Amniotic epithelial cell (primary cell): ENCODE data around the gene OR6J1.
"Not testable (repeated sequence)": the region's sequence is repeated elsewhere in the genome, so short reads cannot be mapped to it uniquely, and the experiment has no call there.

Experiments
- DNase-seq: peaks from one replicate; pipeline ENCODE4 v3.0.0-alpha.2; 2010; ENCODE audit warnings: low read depth

Gene OR6J1

DNA sequence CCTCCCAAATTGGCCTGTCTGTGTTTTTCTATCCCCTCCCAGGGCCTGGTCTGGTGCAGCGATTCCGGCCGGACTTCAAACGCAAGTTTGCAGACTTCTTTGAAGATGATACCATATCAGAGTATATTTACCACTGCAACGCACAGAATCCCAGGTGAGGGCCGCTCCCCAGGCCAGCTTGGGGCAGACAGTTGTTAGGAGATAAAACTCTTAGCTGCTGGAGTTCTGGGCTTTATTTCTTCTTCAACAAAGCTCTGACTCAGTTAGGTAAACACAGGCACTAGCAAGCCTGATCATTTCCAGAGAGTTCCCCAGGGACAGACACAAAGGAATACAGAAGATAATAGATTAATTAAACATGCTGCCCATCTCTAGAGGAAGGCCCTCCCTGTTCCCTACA is 37.8 kb downstream of the OR6J1 start:
- no peak for DNase-seq

DNA sequence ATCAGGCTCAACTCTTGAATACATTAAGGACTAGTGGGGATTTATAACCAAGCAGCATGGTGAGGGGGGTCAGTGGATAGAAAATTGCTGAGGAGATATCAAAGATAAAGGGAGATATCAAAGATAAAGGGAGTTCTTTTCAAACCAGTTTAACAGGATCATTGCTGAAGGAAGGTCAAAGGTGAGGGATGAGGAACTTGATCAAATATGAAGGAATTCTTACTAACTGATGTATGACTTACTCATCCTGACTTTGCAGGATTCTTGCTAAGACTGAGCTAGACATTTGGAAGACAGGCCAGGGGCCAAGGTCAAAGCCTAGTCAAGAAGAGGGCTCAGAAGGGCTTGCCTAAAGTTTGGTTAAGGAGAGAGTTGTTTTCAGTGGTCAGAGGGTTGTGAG is 41.3 kb downstream of the OR6J1 start:
- no peak for DNase-seq

GRCh38 chr14:22601996-22602395 is 42.2 kb downstream of the OR6J1 start:
- no peak for DNase-seq

DNA sequence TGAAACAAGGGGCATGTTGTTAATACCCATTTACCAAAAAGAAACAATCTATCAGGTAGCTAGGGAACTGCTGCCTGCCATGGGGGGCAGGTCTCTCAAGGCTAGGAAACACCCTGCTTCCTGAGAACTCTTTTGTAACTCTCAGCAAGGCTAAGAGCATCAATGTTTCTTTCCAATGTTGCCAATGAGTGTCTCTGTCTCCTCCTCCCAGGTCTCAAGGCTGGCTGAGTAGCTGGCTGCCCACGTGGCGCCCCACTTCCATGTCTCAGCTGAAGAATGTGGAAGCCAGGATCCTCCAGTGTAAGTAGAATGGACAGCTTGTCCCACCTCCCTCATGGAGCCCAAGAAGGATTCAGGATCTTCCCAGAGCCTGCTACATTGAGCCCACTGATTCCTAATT is 42.7 kb downstream of the OR6J1 start:
- no peak for DNase-seq

DNA sequence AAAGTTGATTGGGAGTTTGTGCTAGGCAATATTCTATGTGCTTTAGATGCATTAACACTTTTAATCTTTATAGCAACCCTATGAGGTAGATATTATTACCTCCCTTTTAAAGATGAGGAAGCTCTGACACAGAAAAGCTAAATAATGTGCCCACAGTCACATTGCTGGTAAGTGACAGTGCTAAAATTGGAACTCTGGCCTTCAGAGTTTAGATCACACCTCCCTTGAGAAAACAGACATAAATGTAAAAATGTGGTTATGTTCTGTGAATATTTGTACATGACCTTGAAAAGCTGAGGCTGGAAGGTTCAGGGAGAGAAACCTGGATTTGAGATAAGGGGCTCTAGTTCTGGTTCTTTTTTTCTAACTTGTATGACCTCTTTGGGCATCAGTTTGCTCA is 44.1 kb downstream of the OR6J1 start:
- DNase-seq = no peak

DNA sequence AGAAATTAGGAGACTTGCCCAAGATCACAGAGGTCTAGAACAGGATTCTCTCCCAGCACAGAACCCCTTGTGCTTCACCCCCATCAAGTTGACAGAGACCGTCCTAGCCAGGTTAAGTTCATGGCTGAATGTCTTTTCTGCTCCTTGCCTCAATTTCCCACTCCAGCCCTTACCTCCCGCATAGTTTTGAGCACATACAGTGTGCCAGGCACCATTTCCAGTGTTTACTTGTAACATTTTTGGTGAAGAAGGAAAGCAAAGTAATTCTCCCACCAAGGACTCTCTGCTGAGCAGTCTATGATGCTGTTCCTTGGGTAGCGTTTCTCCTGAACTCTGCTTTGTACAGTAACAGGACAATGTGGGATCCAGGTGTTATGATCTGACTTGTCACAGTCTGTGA is 44.8 kb downstream of the OR6J1 start:
- no peak for DNase-seq

DNA sequence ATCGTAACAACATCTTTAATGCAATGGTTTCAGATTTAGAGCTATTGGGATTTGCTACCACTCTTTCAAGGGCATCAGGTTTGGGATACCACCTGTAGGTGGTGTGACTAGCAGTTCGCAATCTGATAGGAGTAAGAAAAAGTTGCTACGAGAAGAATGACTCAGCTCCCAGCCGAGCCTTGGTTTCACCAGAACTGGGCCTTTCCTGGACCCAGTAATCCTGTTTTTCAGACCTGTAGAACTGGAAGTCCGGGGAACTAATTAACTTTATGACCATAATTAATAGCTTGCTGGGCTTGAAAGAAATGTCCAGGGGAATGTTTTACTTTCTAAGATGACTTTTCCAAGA is 45.3 kb downstream of the OR6J1 start:
- DNase-seq = peak; percentile 70

DNA sequence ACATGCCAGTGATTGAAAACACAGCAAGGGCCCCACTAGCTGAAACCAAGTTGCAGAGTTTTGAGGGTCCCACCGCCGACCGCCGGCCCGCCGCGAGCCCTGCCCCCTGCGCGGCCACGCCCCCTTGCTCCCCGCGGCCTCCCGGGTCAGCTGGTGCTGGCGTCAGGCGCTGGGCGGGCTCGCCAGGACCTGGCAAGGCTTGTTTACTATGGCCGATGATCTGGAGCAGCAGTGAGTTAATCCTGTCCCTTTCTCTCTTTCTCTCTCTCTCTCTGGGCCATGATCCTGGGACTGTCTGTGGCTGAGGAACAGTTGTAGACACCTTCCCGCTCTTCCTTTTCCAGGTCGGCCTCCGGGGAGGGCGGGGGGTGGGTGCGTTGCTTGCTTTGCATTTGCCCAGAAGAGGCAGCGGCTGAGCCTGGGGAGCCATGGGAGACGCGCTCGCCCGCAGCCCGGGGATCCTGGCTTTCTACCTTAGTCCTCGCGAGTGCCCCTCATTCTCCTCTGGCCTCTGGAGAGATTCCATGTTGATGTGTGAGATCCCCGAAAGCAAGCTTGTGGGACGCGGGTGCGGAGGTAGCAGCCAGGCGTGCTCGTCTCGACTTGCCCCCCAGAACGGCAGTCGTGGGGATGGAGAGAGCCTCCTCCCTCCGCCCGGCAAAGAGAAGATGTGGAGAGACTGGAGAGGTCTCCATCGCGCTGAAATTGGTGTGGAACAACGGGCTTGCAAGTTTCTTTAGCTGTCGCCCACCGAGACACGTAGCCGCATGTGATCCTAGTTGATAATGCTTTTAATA is 45.9 kb downstream of the OR6J1 start, which contains the start of gene ABHD4:
Gene ABHD4, plus strand, starts transcription at position 202 of the 797 bp plus-strand sequence. Its CDS starts 7 bp downstream, at position 209.
- DNase-seq = peak; percentile 57

DNA sequence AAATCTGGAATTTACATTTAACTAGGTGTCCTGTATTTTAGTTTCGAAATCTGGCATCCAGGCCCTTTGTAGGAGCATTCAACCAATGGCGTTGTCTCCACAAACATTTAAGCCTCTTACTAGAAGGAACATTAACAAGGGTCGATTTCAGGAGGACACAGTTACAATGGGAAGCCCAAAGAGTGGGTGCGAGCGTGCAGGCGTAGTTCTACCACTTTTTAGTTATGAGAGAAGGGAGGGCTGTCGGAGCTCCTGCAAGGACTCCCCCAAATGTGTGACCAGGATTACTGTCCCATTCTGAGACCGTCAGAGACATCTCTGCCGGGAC is 46.4 kb downstream of the OR6J1 start:
- no peak for DNase-seq

- no peak for DNase-seq
Observed at GRCh38 chr14:22597265-22597664, 46.9 kb downstream of the OR6J1 start.

- DNase-seq = no peak
Observed at GRCh38 chr14:22596354-22596879, 47.7 kb downstream of the OR6J1 start.

DNA sequence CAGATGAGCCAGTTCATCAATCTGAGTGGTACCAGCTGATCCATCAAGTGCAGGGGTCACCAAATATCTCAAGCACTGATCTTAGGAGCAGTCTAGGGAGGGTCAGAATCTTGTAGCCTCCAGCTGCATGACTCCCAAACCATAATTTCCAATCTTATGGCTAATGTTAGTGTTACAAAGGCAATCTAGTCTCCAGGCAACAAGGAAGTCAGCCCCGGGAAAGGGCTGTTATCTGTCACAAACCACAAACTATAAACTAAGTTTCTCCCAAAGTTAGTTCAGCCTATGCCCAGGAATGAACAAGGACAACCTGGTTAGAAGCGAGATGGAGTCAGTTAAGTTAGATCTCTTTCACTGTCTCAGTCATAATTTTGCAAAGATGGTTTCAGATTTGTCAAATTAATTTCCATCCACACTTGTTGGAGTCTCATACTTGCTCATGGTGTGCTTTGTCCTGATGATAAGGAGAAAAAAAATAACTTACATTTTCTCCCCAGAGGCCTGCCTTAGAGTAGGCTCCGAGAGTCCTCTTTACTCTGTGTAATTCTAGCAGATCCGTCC is 49.9 kb downstream of the OR6J1 start:
- DNase-seq = peak; percentile 52

DNA sequence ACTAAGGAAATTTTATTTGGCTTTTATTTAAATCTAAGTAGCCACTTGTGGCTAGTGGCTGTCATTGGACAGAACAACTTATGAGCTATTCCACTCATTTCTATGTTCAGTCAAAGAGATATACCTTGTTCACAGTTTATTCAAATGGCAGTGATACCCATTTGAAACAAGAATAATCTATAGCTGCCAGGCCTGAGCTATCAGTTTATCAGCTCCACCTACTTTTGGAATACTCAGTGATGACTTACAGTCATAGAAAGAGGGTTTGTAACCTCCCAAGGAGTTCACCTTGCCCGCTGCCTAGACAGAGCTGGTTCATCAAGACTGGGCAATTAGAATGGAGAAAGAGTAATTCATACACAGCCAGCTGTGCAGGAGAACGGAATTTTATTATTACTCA is 50.6 kb downstream of the OR6J1 start:
- no peak for DNase-seq

GRCh38 chr14:22593189-22593588 is 51.0 kb downstream of the OR6J1 start:
- no peak for DNase-seq

DNA sequence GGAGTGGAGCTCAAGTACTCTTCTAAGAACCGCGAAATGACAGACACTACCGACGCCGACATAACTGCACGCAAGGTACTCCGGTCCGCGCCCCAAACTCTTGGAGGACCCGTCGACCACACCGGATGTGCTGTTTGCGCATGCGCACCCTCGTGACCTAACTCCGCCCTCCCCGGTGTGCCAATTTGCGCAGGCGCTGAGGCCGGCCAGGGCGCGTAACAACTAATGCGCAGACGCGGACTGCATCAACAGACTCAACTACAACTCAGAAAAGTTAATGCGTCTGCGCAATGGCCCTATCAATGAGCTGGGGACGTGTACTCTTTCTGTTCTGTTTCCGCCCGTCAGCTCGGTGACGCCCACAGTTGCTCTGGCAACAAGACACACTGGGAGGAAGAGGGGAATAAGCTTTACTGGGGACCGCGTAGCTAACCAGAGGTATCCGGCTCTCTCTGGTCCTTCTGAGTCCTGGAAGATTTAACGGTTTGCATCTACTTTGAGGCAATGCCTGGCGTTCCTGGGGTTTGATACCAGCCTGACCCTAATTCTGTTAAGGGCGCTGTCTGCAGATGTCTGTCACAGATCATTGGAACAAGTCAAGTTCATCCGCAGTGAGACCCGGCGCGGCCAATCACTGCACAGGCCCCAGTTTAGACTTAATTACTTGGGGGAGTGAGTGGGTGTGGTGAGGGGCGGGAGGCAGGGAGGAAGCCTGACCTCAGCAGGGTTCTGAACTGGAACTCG is 54.9 kb downstream of the OR6J1 start, which contains the start of gene DAD1:
Gene DAD1, minus strand, starts transcription at position 129 of the 744 bp plus-strand sequence. Its CDS starts 67 bp downstream, at position 62.
- DNase-seq = peak; percentile 99

DNA sequence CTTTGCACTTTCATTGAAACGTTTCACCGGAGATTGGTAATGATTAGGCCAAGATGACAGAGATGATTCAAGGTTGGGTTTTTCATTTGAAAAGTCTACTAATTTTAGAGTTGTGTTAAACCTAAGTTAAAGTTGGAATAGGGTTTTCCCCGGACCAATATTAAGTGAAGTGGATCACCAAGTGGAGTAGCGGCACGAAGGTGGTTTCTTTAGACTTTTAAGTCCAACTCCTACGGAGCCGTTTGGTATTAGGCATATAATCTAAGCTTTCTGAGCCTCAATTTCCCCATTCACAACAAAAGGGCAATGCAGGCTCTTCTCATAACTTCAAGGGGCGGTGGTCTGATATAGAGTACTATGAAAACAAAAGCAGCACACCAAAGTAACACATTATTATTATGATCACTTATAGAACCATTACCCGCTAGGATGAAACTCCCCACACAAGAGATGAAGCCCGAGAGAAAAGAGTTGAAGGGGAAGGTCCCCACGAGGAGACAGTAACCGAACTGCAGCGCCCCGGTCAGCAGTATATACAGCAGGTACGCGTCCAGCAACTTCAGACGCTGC is 55.5 kb downstream of the OR6J1 start:
- no peak for DNase-seq

- not testable (repeated sequence) for DNase-seq
Observed at GRCh38 chr14:22587677-22588422, 56.3 kb downstream of the OR6J1 start.

DNA sequence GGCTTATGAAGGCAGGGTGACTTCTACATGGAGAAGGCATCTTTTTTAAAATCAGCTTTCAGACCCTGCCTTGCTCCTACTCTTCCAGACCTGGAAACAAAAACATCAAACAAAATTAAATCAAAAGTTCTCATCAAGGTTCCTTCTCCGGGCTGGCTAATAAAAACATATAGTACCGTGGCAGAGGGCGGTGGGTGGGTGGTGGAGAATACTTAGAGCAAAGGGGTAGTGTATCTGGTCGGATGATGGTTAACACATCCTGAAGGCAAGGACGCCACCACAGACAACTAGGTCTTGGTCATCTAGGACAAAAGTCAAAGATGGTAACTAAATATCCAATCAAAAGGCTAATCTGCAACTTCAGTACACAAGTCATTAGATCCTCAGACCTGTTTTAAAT is 56.9 kb downstream of the OR6J1 start:
- no peak for DNase-seq

- no peak for DNase-seq
Observed at GRCh38 chr14:22583994-22584393, 60.2 kb downstream of the OR6J1 start.
